Omental fat pad (tissue), 4 donors: ENCODE results near the gene PET100. TPM values are rescaled to one million over a fixed set of nuclear protein-coding genes. Genes with fewer than 3 reads are reported as not detected.
"Not testable (repeated sequence)": the region's sequence is repeated elsewhere in the genome, so short reads cannot be mapped to it uniquely, and the experiment has no call there.

ENCODE experiments used
- ATAC-seq: fragments of 150-250 bp; one replicate; pipeline ENCODE4 v1.9.1; 2016; ENCODE audit warnings: mild to moderate bottlenecking, moderate library complexity; ENCODE audit not compliant: low FRiP score
- DNase-seq: peaks from one replicate; pipeline ENCODE4 v3.0.0-alpha.2; 2019; ENCODE audit warnings: low spot score
- total RNA-seq, 4 donors: library from RNA; depleted of rRNA; stranded (reverse); fragments of >200 nt; gene quantifications; one replicate each; pipeline ENCODE4 v1.1.0, GENCODE V29; 2016
- TF ChIP-seq, protein P1 (sequence below), 3 donors: fragments of 450-650 bp; IDR thresholded peaks; one replicate each; pipeline ENCODE4 v1.5.1; 2016 to 2017; ENCODE audit warnings: antibody characterized with exemption in 3 of 3, mild to moderate bottlenecking in 3 of 3, moderate library complexity in 2 of 3

The PET100 gene
- total RNA-seq, 4 donors from 2014 or later: 11.2 to 22.8 (median 17.0) TPM

DNA sequence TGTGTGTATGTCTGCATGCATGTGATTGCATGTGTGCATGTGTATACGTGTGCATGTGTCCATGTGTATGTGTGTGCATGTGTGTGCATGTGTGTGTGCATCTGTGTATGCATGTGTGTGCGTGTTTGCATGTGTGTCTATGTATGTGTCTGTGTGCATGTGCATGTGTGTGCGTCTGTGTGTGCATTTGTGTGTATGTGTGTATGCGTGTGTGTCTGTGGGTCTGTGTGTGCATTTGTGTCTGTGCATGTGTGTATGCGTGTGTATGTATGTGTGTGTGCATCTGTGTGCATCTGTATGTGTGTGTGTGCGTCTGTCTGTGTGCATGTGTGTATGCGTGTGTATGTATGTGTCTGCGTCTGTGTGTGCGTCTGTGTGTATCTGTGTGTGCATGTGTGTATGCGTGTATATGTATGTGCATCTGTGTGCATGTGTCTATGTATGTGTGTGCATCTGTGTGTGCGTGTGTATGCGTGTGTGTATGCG lies 10.3 kb downstream of the PET100 start:
- DNase-seq (no peak), ATAC-seq (no peak)
- TF ChIP-seq, protein P1, sequence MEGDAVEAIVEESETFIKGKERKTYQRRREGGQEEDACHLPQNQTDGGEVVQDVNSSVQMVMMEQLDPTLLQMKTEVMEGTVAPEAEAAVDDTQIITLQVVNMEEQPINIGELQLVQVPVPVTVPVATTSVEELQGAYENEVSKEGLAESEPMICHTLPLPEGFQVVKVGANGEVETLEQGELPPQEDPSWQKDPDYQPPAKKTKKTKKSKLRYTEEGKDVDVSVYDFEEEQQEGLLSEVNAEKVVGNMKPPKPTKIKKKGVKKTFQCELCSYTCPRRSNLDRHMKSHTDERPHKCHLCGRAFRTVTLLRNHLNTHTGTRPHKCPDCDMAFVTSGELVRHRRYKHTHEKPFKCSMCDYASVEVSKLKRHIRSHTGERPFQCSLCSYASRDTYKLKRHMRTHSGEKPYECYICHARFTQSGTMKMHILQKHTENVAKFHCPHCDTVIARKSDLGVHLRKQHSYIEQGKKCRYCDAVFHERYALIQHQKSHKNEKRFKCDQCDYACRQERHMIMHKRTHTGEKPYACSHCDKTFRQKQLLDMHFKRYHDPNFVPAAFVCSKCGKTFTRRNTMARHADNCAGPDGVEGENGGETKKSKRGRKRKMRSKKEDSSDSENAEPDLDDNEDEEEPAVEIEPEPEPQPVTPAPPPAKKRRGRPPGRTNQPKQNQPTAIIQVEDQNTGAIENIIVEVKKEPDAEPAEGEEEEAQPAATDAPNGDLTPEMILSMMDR (IDR thresholded peaks at IDR 0.05): no peak

DNA sequence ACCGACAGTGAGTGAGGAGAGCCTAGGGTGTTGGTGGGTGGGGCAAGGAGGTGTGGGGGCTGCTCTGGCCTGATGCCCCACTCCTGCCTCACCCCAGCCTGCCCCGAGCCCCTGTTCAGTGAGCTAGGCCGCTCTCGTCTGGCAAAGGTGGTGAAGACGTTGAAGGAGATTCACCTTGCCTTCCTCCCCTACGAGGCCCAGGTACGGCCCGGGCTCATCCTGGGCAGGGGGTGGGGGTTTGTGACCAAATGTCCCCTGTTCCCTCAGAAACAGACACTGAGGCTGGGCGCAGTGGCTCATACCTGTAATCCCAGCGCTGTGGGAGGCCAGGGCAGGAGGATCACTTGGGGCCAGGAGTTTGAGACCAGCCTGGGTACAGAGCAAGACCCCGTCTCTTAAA lies 11.2 kb downstream of the PET100 start:
- ATAC-seq: no peak
- TF ChIP-seq, protein P1 (IDR thresholded peaks at IDR 0.05): no peak
- no peak for DNase-seq

DNA sequence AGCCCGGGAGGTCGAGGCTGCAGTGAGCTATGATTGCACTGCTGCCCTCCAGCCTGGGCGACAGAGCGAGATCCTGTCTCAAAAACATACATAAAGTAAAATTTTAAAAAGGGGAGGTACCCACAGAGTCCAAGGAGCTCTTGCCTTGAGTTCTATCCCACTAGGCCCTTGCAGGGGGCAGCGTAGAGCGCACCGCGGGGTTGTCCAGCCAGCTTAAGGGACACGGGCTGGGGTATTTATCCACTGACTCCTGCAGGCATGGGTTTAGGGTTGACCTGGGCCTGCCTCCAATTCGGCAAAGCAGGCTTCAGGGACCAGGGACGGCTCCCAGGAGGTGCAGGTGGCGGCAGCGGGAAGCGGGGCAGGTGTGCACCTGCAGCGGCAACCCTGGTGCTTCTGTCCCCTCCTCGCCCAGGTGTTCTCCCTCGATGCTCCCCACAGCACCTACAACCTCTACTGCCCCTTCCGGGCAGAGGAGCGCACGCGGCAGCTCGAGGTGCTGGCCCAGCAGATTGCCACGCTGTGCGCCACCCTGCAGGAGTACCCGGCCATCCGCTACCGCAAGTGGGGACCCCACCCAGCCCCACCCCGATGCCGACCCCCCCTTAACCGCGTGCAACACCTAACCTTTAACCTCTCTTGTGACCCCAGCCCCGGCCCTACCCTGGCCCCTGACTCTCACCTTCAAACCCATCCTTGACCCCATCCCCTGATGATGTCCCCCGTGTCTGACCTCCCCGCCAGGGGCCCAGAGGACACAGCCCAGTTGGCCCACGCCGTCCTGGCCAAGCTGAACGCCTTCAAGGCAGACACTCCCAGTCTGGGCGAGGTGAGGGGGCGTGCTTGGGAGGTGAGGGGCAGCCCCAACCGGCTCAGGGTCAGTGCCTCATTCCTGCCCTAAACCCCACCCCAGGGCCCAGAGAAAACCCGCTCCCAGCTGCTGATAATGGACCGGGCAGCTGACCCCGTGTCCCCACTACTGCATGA lies 12.0 kb downstream of the PET100 start:
- DNase-seq (no peak), ATAC-seq (no peak)
- TF ChIP-seq, protein P1 (IDR thresholded peaks at IDR 0.05): no peak

DNA sequence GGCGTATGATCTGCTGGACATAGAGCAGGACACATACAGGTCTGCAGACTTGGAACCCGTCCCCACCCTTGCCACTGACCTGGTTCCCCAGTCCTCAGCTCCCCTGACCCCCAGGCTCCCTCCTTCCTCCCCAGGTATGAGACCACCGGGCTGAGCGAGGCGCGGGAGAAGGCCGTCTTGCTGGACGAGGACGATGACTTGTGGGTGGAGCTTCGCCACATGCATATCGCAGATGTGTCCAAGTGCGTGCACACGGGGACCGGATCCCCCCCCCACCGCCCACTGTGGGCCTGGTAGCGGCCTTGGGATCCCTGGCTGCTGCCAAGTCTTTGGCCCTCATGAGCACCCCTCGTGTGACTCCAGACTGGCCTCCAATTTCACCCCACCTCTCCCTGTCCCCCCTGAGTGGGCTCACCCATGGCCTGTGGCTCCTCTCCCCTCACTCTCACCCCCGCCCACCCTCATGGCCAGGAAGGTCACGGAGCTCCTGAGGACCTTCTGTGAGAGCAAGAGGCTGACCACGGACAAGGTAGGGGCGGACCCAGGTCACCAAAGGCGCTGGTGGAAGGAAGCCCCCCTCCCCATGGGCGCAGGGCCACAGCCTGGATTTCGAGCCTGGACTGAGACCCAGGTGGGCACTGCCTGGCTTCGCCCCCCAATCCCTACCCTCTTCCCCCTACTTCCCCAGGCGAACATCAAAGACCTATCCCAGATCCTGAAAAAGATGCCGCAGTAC lies 12.9 kb downstream of the PET100 start:
- DNase-seq (no peak), ATAC-seq (no peak)
- TF ChIP-seq, protein P1 (IDR thresholded peaks at IDR 0.05): no peak

DNA sequence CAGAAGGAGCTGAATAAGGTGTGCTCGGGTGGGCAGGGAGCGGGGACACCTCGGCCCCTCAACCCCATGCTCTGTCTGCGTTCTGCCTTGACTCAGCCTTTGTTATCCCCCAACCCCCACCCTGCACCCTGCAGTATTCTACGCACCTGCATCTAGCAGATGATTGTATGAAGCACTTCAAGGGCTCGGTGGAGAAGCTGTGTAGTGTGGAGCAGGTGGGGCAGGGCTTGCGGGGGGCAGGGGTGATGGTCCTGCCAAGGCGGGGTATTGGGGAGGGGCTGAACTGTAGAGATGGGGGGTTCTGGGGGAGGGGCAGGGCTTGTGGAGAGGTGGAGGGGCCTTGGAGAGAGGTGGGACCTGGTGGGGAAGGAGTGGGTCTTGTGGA lies 13.4 kb downstream of the PET100 start:
- ATAC-seq (no peak), DNase-seq (no peak)
- TF ChIP-seq, protein P1 (IDR thresholded peaks at IDR 0.05): no peak

DNA sequence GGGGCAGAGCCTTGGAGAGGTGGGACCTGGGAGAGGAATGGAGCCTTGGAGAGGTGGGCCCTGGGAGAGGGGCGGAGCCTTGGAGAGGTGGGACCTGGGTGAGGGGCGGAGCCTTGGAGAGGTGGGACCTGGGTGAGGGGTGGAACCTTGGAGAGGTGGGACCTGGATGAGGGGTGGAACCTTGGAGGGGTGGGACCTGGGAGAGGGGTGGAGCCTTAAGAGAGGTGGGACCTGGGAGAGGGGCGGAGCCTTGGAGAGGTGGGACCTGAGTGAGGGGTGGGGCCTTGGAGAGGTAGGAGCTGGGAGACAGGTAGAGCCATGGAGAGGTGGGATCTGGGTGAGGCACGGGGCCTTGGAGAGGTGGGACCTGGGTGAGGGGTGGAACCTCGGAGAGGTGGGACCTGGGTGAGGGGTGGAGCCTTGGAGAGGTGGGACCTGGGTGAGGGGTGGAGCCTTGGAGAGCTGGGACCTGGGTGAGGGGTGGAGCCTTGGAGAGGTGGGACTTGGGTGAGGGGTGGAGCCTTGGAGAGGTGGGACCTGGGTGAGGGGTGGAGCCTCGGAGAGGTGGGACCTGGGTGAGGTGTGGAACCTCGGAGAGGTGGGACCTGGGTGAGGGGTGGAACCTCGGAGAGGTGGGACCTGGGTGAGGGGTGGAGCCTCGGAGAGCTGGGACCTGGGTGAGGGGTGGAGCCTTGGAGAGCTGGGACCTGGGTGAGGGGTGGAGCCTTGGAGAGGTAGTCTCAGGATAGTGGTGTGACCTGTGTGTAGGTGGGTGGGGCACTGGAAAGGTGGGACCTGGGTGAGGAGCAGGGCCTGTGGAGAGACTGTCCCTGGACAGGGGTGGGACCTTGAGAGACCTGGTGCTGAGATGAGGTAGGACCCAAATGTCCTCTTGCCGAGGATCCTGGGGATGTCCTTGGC lies 14.3 kb downstream of the PET100 start:
- not testable (repeated sequence) for DNase-seq, ATAC-seq

DNA sequence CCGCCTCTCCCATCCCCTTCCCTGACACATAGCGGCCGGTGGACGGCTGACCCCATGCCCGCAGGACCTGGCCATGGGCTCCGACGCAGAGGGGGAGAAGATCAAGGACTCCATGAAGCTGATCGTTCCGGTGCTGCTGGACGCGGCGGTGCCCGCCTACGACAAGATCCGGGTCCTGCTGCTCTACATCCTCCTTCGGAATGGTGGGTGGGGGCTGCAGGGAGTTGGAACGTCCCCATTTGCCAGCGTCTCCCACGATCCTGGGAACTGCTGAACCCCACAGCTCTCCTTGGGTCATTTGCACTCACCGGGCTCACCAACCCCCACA lies 14.9 kb downstream of the PET100 start:
- no peak for DNase-seq
- ATAC-seq: no peak
- TF ChIP-seq, protein P1 (IDR thresholded peaks at IDR 0.05): no peak
